Fibroblast of lung (primary cell): ENCODE data around the gene TMEM196. TPM values are rescaled to one million over a fixed set of nuclear protein-coding genes. Genes with fewer than 3 reads are reported as not detected.

Source experiments
- DNase-seq, 2 donors: peaks; one replicate each; pipeline versions ENCODE4 v3.0.0 to v3.0.0-alpha.2; 2010; ENCODE audit warnings: low read depth in 2 of 2
- H2AFZ ChIP-seq: 2 replicates; pipeline ENCODE4 v1.5.1; 2012; ENCODE audit warnings: low read length, control low read depth, inconsistent platforms
- H3K27ac ChIP-seq: 2 replicates; pipeline ENCODE4 v1.5.1; 2011; ENCODE audit warnings: low read length, control low read depth; ENCODE audit not compliant: insufficient read depth
- H3K27me3 ChIP-seq: 2 replicates; pipeline ENCODE4 v1.5.1; 2011; ENCODE audit warnings: mild to moderate bottlenecking, low read length; ENCODE audit not compliant: control insufficient read depth, insufficient read depth
- H3K36me3 ChIP-seq: 2 replicates; pipeline ENCODE4 v1.5.1; 2011; ENCODE audit warnings: low read length; ENCODE audit not compliant: control insufficient read depth, insufficient read depth
- H3K4me1 ChIP-seq: 2 replicates; pipeline ENCODE4 v1.5.1; 2011; ENCODE audit warnings: low read length; ENCODE audit not compliant: control insufficient read depth, insufficient read depth; ENCODE audit errors: extremely low read depth
- H3K4me2 ChIP-seq: 2 replicates; pipeline ENCODE4 v1.5.1; 2011; ENCODE audit warnings: low read length, control low read depth; ENCODE audit not compliant: insufficient read depth; ENCODE audit errors: extremely low read depth
- H3K4me3 ChIP-seq, 4 experiments: fragments of 200-600 bp in 1 of 4; sonication (generic) in 1 of 4; replicated peaks in 1 of 4; 2 replicates each; pipeline ENCODE4 v1.5.1; 2011 to 2016; ENCODE audit warnings: low read length in 4 of 4, low read depth in 3 of 4, mild to moderate bottlenecking in 3 of 4, control low read depth in 2 of 4, inconsistent platforms in 1 of 4, mixed read lengths in 1 of 4; ENCODE audit not compliant: insufficient read depth in 1 of 4; ENCODE audit errors: control extremely low read depth in 1 of 4
- H3K79me2 ChIP-seq: 2 replicates; pipeline ENCODE4 v1.5.1; 2012; ENCODE audit warnings: mild to moderate bottlenecking, low read length, inconsistent platforms; ENCODE audit not compliant: control insufficient read depth, insufficient read depth
- H3K9ac ChIP-seq: 2 replicates; pipeline ENCODE4 v1.5.1; 2011; ENCODE audit warnings: mild to moderate bottlenecking, low read length, control low read depth; ENCODE audit not compliant: insufficient read depth
- H3K9me3 ChIP-seq: 2 replicates; pipeline ENCODE4 v1.5.1; 2012; ENCODE audit warnings: low read depth, low read length; ENCODE audit not compliant: control insufficient read depth, insufficient read depth
- H4K20me1 ChIP-seq: 2 replicates; pipeline ENCODE4 v1.5.1; 2011; ENCODE audit warnings: low read length; ENCODE audit not compliant: control insufficient read depth, insufficient read depth; ENCODE audit errors: extremely low read depth
- CTCF ChIP-seq, 2 donors: IDR thresholded peaks in 1 of 2; conservative IDR thresholded peaks in 1 of 2; 1 replicate in 1 of 2; 2 replicates in 1 of 2; pipeline ENCODE4 v1.5.1; 2011 to 2012; ENCODE audit warnings: low read length in 2 of 2, control low read depth in 1 of 2, inconsistent platforms in 1 of 2, low read depth in 1 of 2, mild to moderate bottlenecking in 1 of 2
- EZH2 ChIP-seq: IDR thresholded peaks from 2 replicates; pipeline ENCODE4 v1.5.1; 2012; ENCODE audit warnings: low read length, control low read depth, mild to moderate bottlenecking; ENCODE audit errors: missing control alignments
- polyA plus RNA-seq, 2 donors: library from polyadenylated mRNA; depleted of rRNA in 1 of 2; stranded (reverse) in 1 of 2; unstranded in 1 of 2; fragments of >200 nt; gene quantifications; 2 replicates each; pipeline ENCODE4 v1.2.1, GENCODE V29; 2011 to 2012; ENCODE audit warnings: missing spikeins in 1 of 2
- total RNA-seq: library from RNA; depleted of rRNA; stranded (reverse); fragments of >200 nt; gene quantifications from 2 replicates; pipeline ENCODE4 v1.2.1, GENCODE V29; 2014

TMEM196 gene
- total and polyA plus RNA-seq, 2 donors (not counting 1 experiment from before 2014, with no cell fraction given) = not detected

GRCh38 chr7:19744075-19744474 lies 29.3 kb downstream of the TMEM196 start:
- TF ChIP-seq CTCF (conservative IDR thresholded peaks at IDR 0.05 in 1 of 2, IDR thresholded peaks at IDR 0.05 in 1 of 2; ENCODE audit: low read depth in 1 of 2, low read length in 2 of 2) (no peak), EZH2 (no peak)
- H3K9ac ChIP-seq = no peak overlapping the region
- no peak overlapping the region for H3K4me3 ChIP-seq
- no peak overlapping the region for H3K27ac ChIP-seq
- H3K79me2 ChIP-seq = no peaks in the 10 kb centered on the region
- no peaks in the 10 kb centered on the region for H3K4me1 ChIP-seq
- DNase-seq = no peak
- H3K4me2 ChIP-seq = no peak overlapping the region
- H3K9me3 ChIP-seq = no peaks in the 10 kb centered on the region
- H3K36me3 ChIP-seq = no peaks in the 10 kb centered on the region
- no peak overlapping the region for H2AFZ ChIP-seq
- no peaks in the 10 kb centered on the region for H4K20me1 ChIP-seq
- H3K27me3 ChIP-seq = no peaks in the 10 kb centered on the region

- Histone ChIP-seq H3K79me2 (no peaks in the 10 kb centered on the region), H3K36me3 (no peaks in the 10 kb centered on the region), H3K4me1 (no peaks in the 10 kb centered on the region), H4K20me1 (no peaks in the 10 kb centered on the region), H3K4me3 (no peak overlapping the region), H3K9ac (no peak overlapping the region), H3K27ac (no peak overlapping the region), H2AFZ (no peak overlapping the region), H3K4me2 (no peak overlapping the region), H3K9me3 (no peaks in the 10 kb centered on the region), H3K27me3 (no peaks in the 10 kb centered on the region)
- no peak for TF ChIP-seq EZH2
- no peak for TF ChIP-seq CTCF (conservative IDR thresholded peaks at IDR 0.05 in 1 of 2, IDR thresholded peaks at IDR 0.05 in 1 of 2; ENCODE audit: low read depth in 1 of 2, low read length in 2 of 2)
- no peak for DNase-seq
Observed at GRCh38 chr7:19728716-19729115, 44.7 kb downstream of the TMEM196 start.

- Histone ChIP-seq H4K20me1 (no peaks in the 10 kb centered on the region), H3K4me2 (no peak overlapping the region), H2AFZ (no peak overlapping the region), H3K9me3 (no peaks in the 10 kb centered on the region), H3K27me3 (no peaks in the 10 kb centered on the region), H3K4me1 (no peaks in the 10 kb centered on the region), H3K27ac (no peak overlapping the region), H3K79me2 (no peaks in the 10 kb centered on the region), H3K4me3 (no peak overlapping the region), H3K36me3 (no peaks in the 10 kb centered on the region), H3K9ac (no peak overlapping the region)
- peak in 1 of 2 donors; percentile 6 for DNase-seq
- TF ChIP-seq EZH2 (no peak), CTCF (conservative IDR thresholded peaks at IDR 0.05 in 1 of 2, IDR thresholded peaks at IDR 0.05 in 1 of 2; ENCODE audit: low read depth in 1 of 2, low read length in 2 of 2) (no peak)
Observed at GRCh38 chr7:19725770-19726169, 47.6 kb downstream of the TMEM196 start.
